GM18526 (cell line): ENCODE results near the gene ACSL5.

ENCODE experiments used
- POLR2A ChIP-seq: IDR thresholded peaks from 3 replicates; pipeline ENCODE4 v1.6.1; 2011; ENCODE audit not compliant: insufficient read length; ENCODE audit errors: extremely low read depth

The ACSL5 gene

GRCh38 chr10:112373912-112374338 is at the start of gene ACSL5:
Gene ACSL5, plus strand, starts transcription at chr10:112374116. Its CDS starts 20,831 bp downstream, at chr10:112394947.
- no peak for TF ChIP-seq POLR2A

GRCh38 chr10:112327678-112328077 is 46.2 kb upstream of the ACSL5 start:
- no peak for TF ChIP-seq POLR2A

GRCh38 chr10:112330162-112330561 is 43.8 kb upstream of the ACSL5 start:
- TF ChIP-seq POLR2A = no peak

- TF ChIP-seq POLR2A = no peak
These were observed 43.2 kb upstream of the ACSL5 start for GRCh38 chr10:112330607-112331160.

GRCh38 chr10:112332022-112332421 is 41.9 kb upstream of the ACSL5 start:
- no peak for TF ChIP-seq POLR2A

- no peak for TF ChIP-seq POLR2A
These were observed 41.2 kb upstream of the ACSL5 start for GRCh38 chr10:112332509-112333228.

- TF ChIP-seq POLR2A = no peak
These were observed 40.5 kb upstream of the ACSL5 start for GRCh38 chr10:112333452-112333851.

- TF ChIP-seq POLR2A = no peak
These were observed 38.6 kb upstream of the ACSL5 start for GRCh38 chr10:112335111-112335867.

- no peak for TF ChIP-seq POLR2A
These were observed 38.0 kb upstream of the ACSL5 start for GRCh38 chr10:112335868-112336265.

- TF ChIP-seq POLR2A = no peak
These were observed 37.2 kb upstream of the ACSL5 start for GRCh38 chr10:112336556-112337201.

GRCh38 chr10:112338957-112339356 is 35.0 kb upstream of the ACSL5 start:
- TF ChIP-seq POLR2A = no peak

- TF ChIP-seq POLR2A = no peak
These were observed 33.3 kb upstream of the ACSL5 start for GRCh38 chr10:112340601-112341000.

GRCh38 chr10:112343056-112343806 is 30.7 kb upstream of the ACSL5 start:
- TF ChIP-seq POLR2A = no peak

GRCh38 chr10:112344261-112344660 is 29.7 kb upstream of the ACSL5 start:
- no peak for TF ChIP-seq POLR2A

- TF ChIP-seq POLR2A = no peak
These were observed 28.7 kb upstream of the ACSL5 start for GRCh38 chr10:112345202-112345601.
